HepG2 (cell line): ENCODE results near the gene PAIP2. TPM values are rescaled to one million over a fixed set of nuclear protein-coding genes. Genes with fewer than 3 reads are reported as not detected.
A peak's percentile ranks its signal among the peaks of the same experiment; 100 is the strongest.
"Not testable (repeated sequence)": the region's sequence is repeated elsewhere in the genome, so short reads cannot be mapped to it uniquely, and the experiment has no call there.

ENCODE experiments used
- ATAC-seq: fragments of 200-7000 bp; cut with Tn5 transposase; 3 replicates; pipeline ENCODE4 v1.9.1; 2020; ENCODE audit warnings: mild to moderate bottlenecking, moderate library complexity
- BruUV-seq: library from RNA; stranded (reverse); fragments of 400-500 nt; replicated peaks from 2 replicates; lab custom pipeline; 2021; lab: Mats Ljungman, UMichigan
- CTCF ChIA-PET: fragments of 300-600 bp; formaldehyde crosslinking; extraction: SDS; loops from one replicate; lab custom pipeline; 2021; ENCODE audit warnings: low total read pairs, inconsistent platforms, low intra/inter-chr PET ratio; lab: Yijun Ruan, JAX
- POLR2A ChIA-PET: fragments of 350-600 bp; sonication (Branson Sonifier 250); formaldehyde crosslinking; loops from one replicate; lab custom pipeline; 2020; ENCODE audit warnings: antibody characterized with exemption, inconsistent platforms; lab: Yijun Ruan, JAX
- DNase-seq: peaks from one replicate; pipeline ENCODE4 v3.0.0-alpha.2; 2015; ENCODE audit warnings: low spot score
- FAIRE-seq: peaks from 3 replicates; lab custom pipeline; 2011; peaks lifted over from hg19 to GRCh38; lab: Jason Lieb, UNC
- H2AFZ ChIP-seq: one replicate; pipeline ENCODE4 v1.6.1; 2011; ENCODE audit warnings: low read length, inconsistent platforms
- H3K27ac ChIP-seq: fragments of 300-600 bp; 3 replicates; pipeline ENCODE4 v1.8.0; 2011; ENCODE audit warnings: mixed run types, mild to moderate bottlenecking, mixed read lengths, low read length, inconsistent platforms; ENCODE audit not compliant: insufficient read depth; ENCODE audit errors: extremely low read length
- H3K27me3 ChIP-seq, 2 experiments: fragments of 200-600 bp in 1 of 2; 2 replicates in 1 of 2; 3 replicates in 1 of 2; pipeline versions ENCODE4 v1.6.0 to v1.8.0; 2011; ENCODE audit warnings: low read length in 2 of 2, mild to moderate bottlenecking in 2 of 2, moderate library complexity in 2 of 2, inconsistent platforms in 1 of 2; ENCODE audit not compliant: insufficient read depth in 2 of 2, control insufficient read depth in 1 of 2
- H3K36me3 ChIP-seq, 2 experiments: fragments of 200-600 bp in 1 of 2; replicated peaks in 1 of 2; 2 replicates in 1 of 2; 3 replicates in 1 of 2; pipeline versions ENCODE4 v1.5.1 to v1.8.0; 2011; ENCODE audit warnings: low read length in 2 of 2, inconsistent platforms in 1 of 2; ENCODE audit not compliant: insufficient read depth in 2 of 2, control insufficient read depth in 1 of 2
- H3K4me1 ChIP-seq: 2 replicates; pipeline ENCODE4 v1.5.1; 2012; ENCODE audit warnings: low read length, inconsistent platforms; ENCODE audit not compliant: insufficient read depth
- H3K4me2 ChIP-seq: 2 replicates; pipeline ENCODE4 v1.6.0; 2011; ENCODE audit warnings: low read depth, low read length, inconsistent platforms
- H3K4me3 ChIP-seq, 3 experiments: fragments of 200-600 bp in 1 of 3; sonication (generic), shearing (Covaris generic) in 1 of 3; replicated peaks in 1 of 3; 2 replicates each; pipeline ENCODE4 v1.5.1; 2011 to 2016; ENCODE audit warnings: low read length in 3 of 3, inconsistent platforms in 2 of 3, low read depth in 2 of 3, mild to moderate bottlenecking in 2 of 3, control low read depth in 1 of 3, mixed read lengths in 1 of 3; ENCODE audit not compliant: insufficient read depth in 1 of 3
- H3K79me2 ChIP-seq: one replicate; pipeline ENCODE4 v1.6.1; 2011; ENCODE audit warnings: low read length, inconsistent platforms; ENCODE audit not compliant: insufficient read depth
- H3K9ac ChIP-seq: 2 replicates; pipeline ENCODE4 v1.6.0; 2011; ENCODE audit warnings: mild to moderate bottlenecking, low read depth, low read length, inconsistent platforms; ENCODE audit not compliant: insufficient read depth
- H3K9me3 ChIP-seq: 2 replicates; pipeline ENCODE4 v1.5.1; 2012; ENCODE audit warnings: mild to moderate bottlenecking, low read length
- H4K20me1 ChIP-seq: 2 replicates; pipeline ENCODE4 v1.6.0; 2011; ENCODE audit warnings: inconsistent platforms, mild to moderate bottlenecking, low read length, moderate library complexity; ENCODE audit not compliant: insufficient read depth
- IKZF1 ChIP-seq: fragments of 450-650 bp; IDR thresholded peaks from 2 replicates; pipeline ENCODE4 v1.7.1; 2016
- POLR2A ChIP-seq, 2 experiments: IDR thresholded peaks; 2 replicates each; pipeline ENCODE4 v1.6.1; 2011; ENCODE audit warnings: low read depth in 2 of 2, low read length in 2 of 2, mild to moderate bottlenecking in 1 of 2, moderate library complexity in 1 of 2; ENCODE audit not compliant: insufficient read depth in 1 of 2
- PTBP1 ChIP-seq: fragments of 200-400 bp; formaldehyde crosslinking; IDR thresholded peaks from 2 replicates; pipeline ENCODE4 v1.6.1; 2018; ENCODE audit warnings: low read length, low read depth; ENCODE audit not compliant: poor library complexity, severe bottlenecking
- RORA ChIP-seq: sonication (generic); formaldehyde crosslinking; IDR thresholded peaks from 2 replicates; pipeline ENCODE4 v1.5.0; 2020; ENCODE audit warnings: mild to moderate bottlenecking, missing genetic modification reagents, moderate library complexity
- TEAD2 ChIP-seq: sonication (generic); formaldehyde crosslinking; IDR thresholded peaks from 2 replicates; pipeline ENCODE4 v1.9.0; 2021; ENCODE audit warnings: missing genetic modification reagents
- ZNF260 ChIP-seq: sonication (generic); formaldehyde crosslinking; IDR thresholded peaks from 2 replicates; pipeline ENCODE4 v1.4.0; 2020; ENCODE audit warnings: missing genetic modification reagents, low read depth, mild to moderate bottlenecking, borderline replicate concordance
- WGBS: methylation state at CpG from one replicate; pipeline ENCODE4 v1.1.6; 2017; ENCODE audit warnings: low lambda C conversion rate; 5-methylcytosine and 5-hydroxymethylcytosine counted together
- in situ Hi-C: cut with HindIII; loops from 2 replicates; pipeline ENCODE4 v1.10.0; 2017; ENCODE audit warnings: low pct_unique_long_range_greater_than_20kb; ENCODE audit not compliant: extremely low pct_ligation_motif_present
- intact Hi-C: fragments of 100-400 bp; cut with micrococcal nuclease; formaldehyde crosslinking; loops from one replicate; pipeline ENCODE4 v1.10.0; 2022; ENCODE audit not compliant: unreplicated experiment
- polyA plus RNA-seq, 8 experiments: library from polyadenylated mRNA; depleted of rRNA in 3 of 8; stranded (reverse) in 7 of 8; unstranded in 1 of 8; fragments of >200 nt; fragmentation: Illumina TruSeq in 4 of 8; extraction: Trizol in 4 of 8; gene quantifications; 2 replicates each; pipeline versions ENCODE4 v1.2.1 to v1.2.3, GENCODE V29; 2011 to 2016; ENCODE audit warnings: low read depth in 4 of 8, missing spikeins in 1 of 8, mixed read lengths in 1 of 8; ENCODE audit not compliant: insufficient read depth in 1 of 8
- total RNA-seq, 5 experiments: library from RNA; depleted of rRNA; stranded (reverse); fragments of >200 nt; fragmentation: Illumina TruSeq; extraction: Trizol; gene quantifications; 2 replicates each; pipeline ENCODE4 v1.2.3, GENCODE V29; 2016; ENCODE audit warnings: low read depth in 1 of 5
- TF ChIP-seq, protein P1 (sequence below), 2 experiments: sonication (generic) in 1 of 2; formaldehyde crosslinking in 1 of 2; IDR thresholded peaks; 2 replicates each; pipeline versions ENCODE4 v1.6.1 to v1.9.0; 2014 to 2022; ENCODE audit warnings: antibody characterized with exemption in 1 of 2, borderline replicate concordance in 1 of 2, inconsistent platforms in 1 of 2, low read depth in 1 of 2, missing genetic modification reagents in 1 of 2

Gene PAIP2
- total and polyA plus RNA-seq, 2 of the 13 experiments (the other 11 are each of a cell fraction or from before 2014, with no cell fraction given): 61.5 to 76.3 TPM

DNA sequence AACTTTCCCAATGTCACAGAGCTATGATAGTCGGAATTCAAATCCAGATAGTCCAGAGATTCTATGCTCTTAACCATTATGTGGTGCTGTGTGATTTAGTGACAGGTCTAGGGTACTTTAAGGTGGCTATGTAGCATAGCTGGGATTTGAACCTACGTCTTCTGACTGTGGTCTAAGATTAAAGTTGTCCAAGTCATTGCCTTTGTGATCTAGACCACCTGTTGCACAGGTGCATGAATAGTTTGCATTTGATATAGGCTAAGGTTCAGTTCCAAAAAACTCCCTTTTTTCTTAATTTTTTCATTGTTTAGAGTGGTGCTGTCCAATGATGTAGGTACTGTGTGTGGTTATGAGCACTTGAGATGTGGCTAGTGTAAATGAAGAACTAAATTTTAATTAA lies 2.5 kb downstream of the PAIP2 start:
- Histone ChIP-seq H3K4me2 (peak overlapping the region; percentile 100), H3K9me3 (no peaks in the 10 kb centered on the region), H4K20me1 (peaks cover 50% of the 10 kb centered on the region), H3K9ac (no peak overlapping the region), H3K4me3 (peak overlapping the region; percentile 12 to 98 (median 43); a peak in 3 of 6 replicates), H3K27me3 (no peaks in the 10 kb centered on the region; a peak in 1 of 5 replicates), H2AFZ (no peak overlapping the region), H3K27ac (no peak overlapping the region), H3K79me2 (peaks cover 74% of the 10 kb centered on the region), H3K4me1 (peaks cover 43% of the 10 kb centered on the region), H3K36me3 (0 out of 5 replicates have a peak, but pooled peaks cover 0 to 3% of the 10 kb centered on the region in 2 experiments)
- ChIA-PET POLR2A (interaction anchor here (0.9 kb wide), 1 partner anchor 18 kb away, joined by 4 read pairs; no protein-coding TSS in a partner anchor), CTCF (no interaction called here)
- ATAC-seq: no peak
- DNase-seq: no peak
- no peak for TF ChIP-seq PTBP1
- TF ChIP-seq, protein P1, sequence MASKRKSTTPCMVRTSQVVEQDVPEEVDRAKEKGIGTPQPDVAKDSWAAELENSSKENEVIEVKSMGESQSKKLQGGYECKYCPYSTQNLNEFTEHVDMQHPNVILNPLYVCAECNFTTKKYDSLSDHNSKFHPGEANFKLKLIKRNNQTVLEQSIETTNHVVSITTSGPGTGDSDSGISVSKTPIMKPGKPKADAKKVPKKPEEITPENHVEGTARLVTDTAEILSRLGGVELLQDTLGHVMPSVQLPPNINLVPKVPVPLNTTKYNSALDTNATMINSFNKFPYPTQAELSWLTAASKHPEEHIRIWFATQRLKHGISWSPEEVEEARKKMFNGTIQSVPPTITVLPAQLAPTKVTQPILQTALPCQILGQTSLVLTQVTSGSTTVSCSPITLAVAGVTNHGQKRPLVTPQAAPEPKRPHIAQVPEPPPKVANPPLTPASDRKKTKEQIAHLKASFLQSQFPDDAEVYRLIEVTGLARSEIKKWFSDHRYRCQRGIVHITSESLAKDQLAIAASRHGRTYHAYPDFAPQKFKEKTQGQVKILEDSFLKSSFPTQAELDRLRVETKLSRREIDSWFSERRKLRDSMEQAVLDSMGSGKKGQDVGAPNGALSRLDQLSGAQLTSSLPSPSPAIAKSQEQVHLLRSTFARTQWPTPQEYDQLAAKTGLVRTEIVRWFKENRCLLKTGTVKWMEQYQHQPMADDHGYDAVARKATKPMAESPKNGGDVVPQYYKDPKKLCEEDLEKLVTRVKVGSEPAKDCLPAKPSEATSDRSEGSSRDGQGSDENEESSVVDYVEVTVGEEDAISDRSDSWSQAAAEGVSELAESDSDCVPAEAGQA (IDR thresholded peaks at IDR 0.05; ENCODE audit: low read depth): no peak
- TF ChIP-seq, protein P1 (CRISPR knock-in tag; IDR thresholded peaks at IDR 0.05; ENCODE audit: borderline replicate concordance): no peak
- TF ChIP-seq RORA (CRISPR knock-in tag): no peak
- TF ChIP-seq TEAD2 (CRISPR knock-in tag): no peak
- TF ChIP-seq ZNF260 (CRISPR knock-in tag): no peak
- TF ChIP-seq POLR2A (IDR thresholded peaks at IDR 0.05; ENCODE audit: insufficient read depth in 1 of 2, low read depth in 2 of 2, low read length in 2 of 2): no peak
- TF ChIP-seq IKZF1: no peak
- intact Hi-C loops: no loop called here
- BruUV-seq: no TSS peak
- in situ Hi-C loops: no loop called here
- 95% methylated on average over 2 of the region's 2 CpGs for WGBS
- FAIRE-seq: no peak

DNA sequence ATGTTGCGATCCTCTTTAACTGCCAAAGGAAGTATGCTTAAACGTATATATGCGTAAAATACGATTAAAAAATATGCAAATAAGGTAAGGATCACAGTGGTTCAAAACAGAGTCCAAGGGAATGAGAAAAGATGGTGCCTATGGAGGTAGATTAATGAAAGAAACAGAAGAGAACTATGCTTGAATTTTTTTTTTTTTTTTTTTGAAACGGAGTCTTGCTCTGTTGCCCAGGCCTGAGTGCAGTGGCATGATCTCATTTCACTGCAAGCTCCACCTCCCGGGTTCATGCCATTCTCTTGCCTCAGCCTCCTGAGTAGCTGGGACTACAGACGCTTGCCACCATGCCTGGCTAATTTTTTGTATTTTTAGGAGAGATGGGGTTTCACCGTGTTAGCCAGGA lies 3.8 kb downstream of the PAIP2 start:
- H3K27ac ChIP-seq, BruUV-seq, H3K9me3 ChIP-seq, FAIRE-seq, DNase-seq, H3K36me3 ChIP-seq, intact Hi-C loops, H3K4me2 ChIP-seq, H2AFZ ChIP-seq, H3K9ac ChIP-seq, CTCF ChIA-PET, ATAC-seq, in situ Hi-C loops, H3K27me3 ChIP-seq, H3K4me3 ChIP-seq: not testable (repeated sequence)
- Histone ChIP-seq H4K20me1 (peaks cover 59% of the 10 kb centered on the region), H3K4me1 (peaks cover 40% of the 10 kb centered on the region), H3K79me2 (peaks cover 85% of the 10 kb centered on the region)
- POLR2A ChIA-PET: interaction anchor here (1.2 kb wide), 1 partner anchor 52 kb away, joined by 5 read pairs; the partner anchor contains the start of gene MATR3
- WGBS: 96% methylated on average over 8 of the region's 8 CpGs
